HG02981 (cell line): ENCODE results near the gene DDTL.
"Not testable (repeated sequence)": the region's sequence is repeated elsewhere in the genome, so short reads cannot be mapped to it uniquely, and the experiment has no call there.

Experiments
- ATAC-seq: cut with Tn5 transposase; IDR thresholded peaks from one replicate; pipeline ENCODE4 v1.9.1; 2021; ENCODE audit warnings: mild to moderate bottlenecking, moderate library complexity; ENCODE audit not compliant: unreplicated experiment

Gene DDTL

DNA sequence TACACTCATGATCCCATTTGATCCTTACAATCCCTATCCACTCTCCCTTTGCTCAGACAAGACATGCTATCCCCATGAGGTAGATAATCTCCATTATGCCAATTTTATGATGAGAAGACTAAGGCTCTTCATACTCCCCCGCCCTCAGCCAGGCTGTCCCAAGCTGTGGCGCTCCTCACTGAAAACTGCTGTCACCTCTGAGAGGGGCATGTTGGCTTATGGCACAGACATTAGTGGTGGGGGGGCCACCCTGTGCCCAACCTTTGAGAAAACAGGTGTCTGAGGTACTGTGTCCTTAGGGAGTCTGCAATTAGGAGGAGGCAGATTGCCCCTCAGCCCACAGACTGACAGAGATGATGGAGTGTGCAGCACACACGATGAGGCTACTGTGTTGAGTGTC lies 2.4 kb downstream of the DDTL start:
- no peak for ATAC-seq

DNA sequence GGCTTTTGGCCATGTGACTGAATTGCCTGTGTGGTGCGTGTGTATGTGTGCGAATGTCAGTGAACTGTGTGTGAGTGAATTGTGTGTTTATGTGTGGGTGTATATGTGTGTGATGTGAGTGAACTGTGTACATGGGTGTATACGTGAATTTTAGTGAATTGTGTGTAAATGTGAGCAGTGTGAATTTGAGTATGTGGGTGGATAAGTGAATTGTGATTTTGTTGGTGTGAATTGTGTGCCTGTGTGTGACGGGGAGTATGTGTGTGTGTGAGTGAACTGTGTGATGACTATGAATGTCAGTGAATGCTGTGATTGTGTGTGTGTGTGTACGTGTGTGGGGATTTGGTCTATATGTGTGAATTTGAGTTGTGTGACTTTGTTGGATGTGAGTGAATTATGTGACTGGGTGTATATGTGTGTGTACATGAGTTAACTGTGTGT lies 3.5 kb downstream of the DDTL start:
- ATAC-seq = no peak

- ATAC-seq = no peak
These were observed 4.3 kb downstream of the DDTL start for GRCh38 chr22:23970816-23971486.

DNA sequence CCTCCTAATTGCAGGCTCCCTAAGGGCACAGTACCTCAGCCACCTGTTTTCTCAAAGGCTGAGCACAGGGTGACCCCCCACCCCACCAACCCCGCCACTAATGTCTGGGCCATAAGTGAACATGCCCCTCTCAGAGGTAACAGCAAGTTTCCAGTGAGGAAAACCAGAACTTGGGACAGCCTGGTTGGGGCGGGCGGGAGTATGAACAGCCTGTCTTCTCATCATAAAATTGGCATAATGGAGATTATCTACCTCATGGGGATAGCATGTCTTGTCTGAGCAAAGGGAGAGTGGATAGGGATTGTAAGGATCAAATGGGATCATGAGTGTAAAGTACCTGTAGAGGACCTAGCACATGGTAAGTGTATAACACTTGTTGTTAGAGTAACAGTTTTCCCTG lies 5.2 kb downstream of the DDTL start:
- not testable (repeated sequence) for ATAC-seq

- peak; percentile 92 for ATAC-seq
These were observed 7.7 kb downstream of the DDTL start, which contains the start of gene DDT for GRCh38 chr22:23974345-23974744. DDT (minus strand) TSS chr22:23974441; CDS start chr22:23974414, 27 bp downstream.

DNA sequence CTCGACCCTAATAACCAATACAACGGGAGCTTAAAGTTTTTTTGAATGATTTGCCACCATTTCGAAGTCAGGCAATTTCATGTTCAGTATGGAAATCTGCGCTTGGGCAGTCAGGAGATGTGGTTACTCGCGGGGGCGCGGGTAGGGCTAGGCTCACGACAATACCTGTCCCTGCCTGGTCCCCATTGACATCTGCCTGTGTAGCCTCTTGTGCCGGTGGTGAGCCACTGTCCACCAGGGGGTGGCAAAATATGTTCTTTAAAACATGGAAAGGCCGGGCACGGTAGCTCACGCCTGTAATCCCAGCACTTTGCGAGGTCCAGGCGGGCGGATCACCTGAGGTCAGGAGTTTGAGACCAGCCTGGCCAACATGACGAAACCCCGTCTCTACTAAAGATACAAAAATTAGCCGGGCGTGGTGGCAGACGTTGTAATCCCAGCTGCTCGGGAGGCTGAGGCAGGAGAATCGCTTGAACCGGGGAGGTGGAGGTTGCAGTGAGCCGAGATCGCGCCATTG lies 8.2 kb downstream of the DDTL start:
- ATAC-seq = peak; percentile 25

DNA sequence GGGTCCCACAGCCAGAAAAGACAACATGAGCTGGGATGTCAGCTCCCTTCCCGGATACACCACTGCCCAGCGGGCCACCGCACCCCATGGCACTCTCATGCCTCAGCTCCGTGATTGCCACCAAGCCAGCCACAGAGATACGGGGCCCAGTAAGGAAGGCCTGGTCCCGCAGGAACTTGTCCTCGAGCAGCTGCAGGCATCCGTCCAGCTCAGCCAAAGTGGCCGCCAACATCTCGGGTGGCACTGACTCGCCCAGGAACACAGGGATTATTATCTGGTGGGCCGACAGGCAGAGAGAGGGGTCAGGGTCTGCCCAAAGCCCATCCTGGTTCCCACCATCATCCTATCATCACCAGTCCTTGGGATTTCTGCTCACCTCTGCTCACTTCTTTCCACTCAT lies 10.6 kb downstream of the DDTL start:
- ATAC-seq = not testable (repeated sequence)

GRCh38 chr22:23979557-23980240 lies 13.0 kb downstream of the DDTL start, which contains the start of gene GSTT2:
GSTT2 (plus strand) TSS chr22:23980134.
- not testable (repeated sequence) for ATAC-seq

- not testable (repeated sequence) for ATAC-seq
These were observed 13.9 kb downstream of the DDTL start for GRCh38 chr22:23980567-23980966.

- ATAC-seq = no peak
These were observed 17.7 kb downstream of the DDTL start for GRCh38 chr22:23984430-23984829.

DNA sequence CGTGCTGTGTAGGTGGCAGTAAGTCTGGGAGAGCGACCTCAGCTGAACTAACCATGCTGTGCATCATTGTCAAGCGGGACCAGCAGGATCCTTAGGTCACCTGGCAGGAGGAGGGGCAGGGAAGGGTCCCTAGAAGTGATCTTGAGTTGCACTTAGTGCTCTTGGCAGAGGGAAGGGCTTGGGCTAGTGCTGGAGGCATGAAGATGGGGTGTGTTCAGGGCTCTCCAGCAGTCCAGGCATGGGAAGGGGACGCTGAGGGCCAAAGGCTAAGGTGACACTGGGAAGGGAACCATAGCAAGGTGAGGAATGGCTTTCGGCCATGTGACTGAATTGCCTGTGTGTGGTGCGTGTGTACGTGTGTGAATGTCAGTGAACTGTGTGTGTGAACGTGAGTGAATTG lies 19.4 kb downstream of the DDTL start:
- ATAC-seq = not testable (repeated sequence)

GRCh38 chr22:23986538-23987178 lies 20.0 kb downstream of the DDTL start:
- not testable (repeated sequence) for ATAC-seq

- not testable (repeated sequence) for ATAC-seq
These were observed 23.0 kb downstream of the DDTL start for GRCh38 chr22:23989583-23990244.

- ATAC-seq = not testable (repeated sequence)
These were observed 26.4 kb downstream of the DDTL start for GRCh38 chr22:23993080-23993479.

DNA sequence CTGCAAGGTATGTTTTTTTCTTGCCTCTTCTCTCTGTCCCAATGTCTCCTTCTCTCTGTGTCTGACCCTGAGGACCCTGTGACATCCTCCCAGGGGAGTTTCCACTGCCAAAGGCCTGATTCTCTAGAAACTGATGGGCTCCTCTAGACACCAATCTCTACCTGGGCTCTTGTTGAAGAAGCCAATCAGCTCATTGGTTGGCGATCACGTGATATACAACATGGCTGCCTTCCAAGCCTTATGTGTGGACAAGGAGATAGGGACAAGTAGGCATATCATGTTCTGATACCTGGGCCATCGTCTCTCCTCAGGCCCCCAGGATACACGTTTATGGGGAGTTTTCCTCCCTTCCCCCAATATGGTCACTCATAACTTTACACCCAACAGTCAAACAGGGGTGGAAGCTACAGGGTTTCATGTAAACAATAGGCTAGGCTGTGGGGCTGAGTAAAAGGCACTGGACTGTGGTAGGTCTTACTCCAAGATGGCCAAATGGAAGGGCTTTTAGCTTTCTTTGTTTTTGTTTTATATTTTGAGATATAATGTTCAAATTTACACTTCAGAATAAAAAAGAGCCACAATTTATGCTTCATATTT lies 27.0 kb downstream of the DDTL start:
- not testable (repeated sequence) for ATAC-seq

GRCh38 chr22:23997092-23997491 lies 30.4 kb downstream of the DDTL start:
- ATAC-seq = no peak

DNA sequence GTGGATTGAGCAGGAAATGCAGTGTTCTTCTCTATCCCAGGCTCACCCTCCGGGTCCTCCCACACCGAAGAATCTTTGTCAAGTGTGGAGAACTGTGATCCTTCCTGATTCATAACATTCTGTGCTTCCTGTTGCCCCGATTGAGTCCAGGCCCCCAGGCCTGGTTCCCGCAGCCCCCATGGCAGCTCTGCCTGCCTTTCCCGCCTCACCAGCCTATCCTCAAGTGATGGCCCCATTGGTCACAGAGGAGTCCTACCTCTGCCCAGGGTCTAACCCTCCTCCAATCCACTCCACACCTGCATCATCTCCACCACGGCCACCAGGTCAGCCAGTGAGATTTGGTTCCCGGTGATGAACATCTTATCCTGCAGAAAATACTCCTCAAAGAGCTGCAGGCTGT lies 33.1 kb downstream of the DDTL start:
- not testable (repeated sequence) for ATAC-seq

GRCh38 chr22:24001314-24001713 lies 34.6 kb downstream of the DDTL start:
- ATAC-seq = no peak

GRCh38 chr22:24002272-24002671 lies 35.6 kb downstream of the DDTL start:
- no peak for ATAC-seq

DNA sequence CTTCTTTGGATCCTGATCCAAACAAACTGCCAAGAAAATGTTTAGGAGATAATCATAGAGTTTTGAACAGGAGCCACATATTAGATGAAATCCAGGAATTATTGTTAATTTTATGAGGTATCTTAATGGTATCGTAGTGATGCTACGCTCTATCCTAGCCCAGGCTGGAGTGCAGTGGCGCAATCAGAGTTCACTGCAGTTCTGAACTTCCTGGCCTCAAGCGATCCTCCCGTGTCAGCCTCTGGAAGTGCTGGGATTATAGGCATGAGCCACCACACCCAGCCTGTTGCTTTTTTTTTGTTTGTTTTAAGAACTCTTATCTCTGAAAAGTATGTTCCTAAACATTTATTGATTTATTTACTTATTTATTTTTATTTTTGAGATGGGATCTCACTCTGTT lies 36.2 kb downstream of the DDTL start:
- ATAC-seq = no peak

- no peak for ATAC-seq
These were observed 37.2 kb downstream of the DDTL start for GRCh38 chr22:24003887-24004286.
